ENCODE results near the gene RTEL1.
"Not testable (repeated sequence)": the region's sequence is repeated elsewhere in the genome, so short reads cannot be mapped to it uniquely, and the experiment has no call there.

Gene RTEL1

GRCh38 chr20:63707558-63708300, 49.6 kb downstream of the RTEL1 start, which contains the start of the genes ARFRP1 and ZGPAT:
ARFRP1 (minus strand) TSS chr20:63707976; CDS start chr20:63707091, 885 bp downstream.
ZGPAT (plus strand) TSS chr20:63708039; CDS start chr20:63708581, 542 bp downstream.
- Histone ChIP-seq H3K36me3 (ENCODE audit: control insufficient read depth, insufficient read depth, low read length, severe bottlenecking) (peaks cover 55% of the 10 kb centered on the region), H3K4me1 (ENCODE audit: control insufficient read depth, insufficient read depth, low read length) (peaks cover 21% of the 10 kb centered on the region)

GRCh38 chr20:63708301-63709148, 50.4 kb downstream of the RTEL1 start:
- Histone ChIP-seq H3K4me1 (ENCODE audit: control insufficient read depth, insufficient read depth, low read length) (peaks cover 21% of the 10 kb centered on the region), H3K9ac (ENCODE audit: low read length) (peak overlapping the region; percentile 95), H3K4me3 (ENCODE audit: low read length) (peak overlapping the region; percentile 91), H3K27me3 (replicated peaks; ENCODE audit: control insufficient read depth, insufficient read depth, low read length) (no peaks in the 10 kb centered on the region), H3K36me3 (ENCODE audit: control insufficient read depth, insufficient read depth, low read length, severe bottlenecking) (peaks cover 57% of the 10 kb centered on the region), H3K9me3 (ENCODE audit: control insufficient read depth, low read length) (no peaks in the 10 kb centered on the region)
- DNase-seq (ENCODE audit: low read depth) = peak; percentile 30

More at GRCh38 chr20:63707558-63708300, 49.6 kb downstream of the RTEL1 start, which contains the start of the genes ARFRP1 and ZGPAT:
- H3K4me3 ChIP-seq (ENCODE audit: low read length) = peak within 1 kb of the TSS; percentile 91
- DNase-seq (ENCODE audit: low read depth) = peak; percentile 93
- H3K9ac ChIP-seq (ENCODE audit: low read length) = peak within 1 kb of the TSS; percentile 95
- H3K9me3 ChIP-seq (ENCODE audit: control insufficient read depth, low read length) = no peaks in the 10 kb centered on the region
- no peaks in the 10 kb centered on the region for H3K27me3 ChIP-seq (replicated peaks; ENCODE audit: control insufficient read depth, insufficient read depth, low read length)

GRCh38 chr20:63709149-63709527, 51.0 kb downstream of the RTEL1 start:
- no peak for DNase-seq (ENCODE audit: low read depth)
- H3K4me3 ChIP-seq (ENCODE audit: low read length) = peak overlapping the region; percentile 91
- H3K36me3 ChIP-seq (ENCODE audit: control insufficient read depth, insufficient read depth, low read length, severe bottlenecking) = peaks cover 54% of the 10 kb centered on the region
- H3K27me3 ChIP-seq (replicated peaks; ENCODE audit: control insufficient read depth, insufficient read depth, low read length) = no peaks in the 10 kb centered on the region
- H3K4me1 ChIP-seq (ENCODE audit: control insufficient read depth, insufficient read depth, low read length) = peaks cover 21% of the 10 kb centered on the region
- no peaks in the 10 kb centered on the region for H3K9me3 ChIP-seq (ENCODE audit: control insufficient read depth, low read length)
- peak overlapping the region; percentile 95 for H3K9ac ChIP-seq (ENCODE audit: low read length)

GRCh38 chr20:63711085-63711645, 53.1 kb downstream of the RTEL1 start:
- Histone ChIP-seq H3K9ac (ENCODE audit: low read length) (no peak overlapping the region), H3K4me3 (ENCODE audit: low read length) (no peak overlapping the region), H3K4me1 (ENCODE audit: control insufficient read depth, insufficient read depth, low read length) (peaks cover 18% of the 10 kb centered on the region), H3K27me3 (replicated peaks; ENCODE audit: control insufficient read depth, insufficient read depth, low read length) (no peaks in the 10 kb centered on the region), H3K9me3 (ENCODE audit: control insufficient read depth, low read length) (no peaks in the 10 kb centered on the region), H3K36me3 (ENCODE audit: control insufficient read depth, insufficient read depth, low read length, severe bottlenecking) (peaks cover 44% of the 10 kb centered on the region)
- DNase-seq (ENCODE audit: low read depth) = no peak

- Histone ChIP-seq H3K9ac (ENCODE audit: low read length) (no peak overlapping the region), H3K27me3 (replicated peaks; ENCODE audit: control insufficient read depth, insufficient read depth, low read length) (no peaks in the 10 kb centered on the region), H3K4me3 (ENCODE audit: low read length) (no peak overlapping the region), H3K36me3 (ENCODE audit: control insufficient read depth, insufficient read depth, low read length, severe bottlenecking) (peaks cover 48% of the 10 kb centered on the region), H3K9me3 (ENCODE audit: control insufficient read depth, low read length) (no peaks in the 10 kb centered on the region), H3K4me1 (ENCODE audit: control insufficient read depth, insufficient read depth, low read length) (peaks cover 12% of the 10 kb centered on the region)
- no peak for DNase-seq (ENCODE audit: low read depth)
Observed at GRCh38 chr20:63712191-63712590, 54.1 kb downstream of the RTEL1 start.

GRCh38 chr20:63714858-63715257, 56.7 kb downstream of the RTEL1 start:
- H3K4me1 ChIP-seq (ENCODE audit: control insufficient read depth, insufficient read depth, low read length) = no peaks in the 10 kb centered on the region
- H3K9me3 ChIP-seq (ENCODE audit: control insufficient read depth, low read length) = peaks cover 6% of the 10 kb centered on the region
- H3K36me3 ChIP-seq (ENCODE audit: control insufficient read depth, insufficient read depth, low read length, severe bottlenecking) = peaks cover 58% of the 10 kb centered on the region
- H3K27me3 ChIP-seq (replicated peaks; ENCODE audit: control insufficient read depth, insufficient read depth, low read length) = no peaks in the 10 kb centered on the region
- DNase-seq (ENCODE audit: low read depth) = no peak
- no peak overlapping the region for H3K4me3 ChIP-seq (ENCODE audit: low read length)
- H3K9ac ChIP-seq (ENCODE audit: low read length) = no peak overlapping the region

- H3K4me3 ChIP-seq (ENCODE audit: low read length) = no peak overlapping the region
- no peak for DNase-seq (ENCODE audit: low read depth)
- H3K27me3 ChIP-seq (replicated peaks; ENCODE audit: control insufficient read depth, insufficient read depth, low read length) = no peaks in the 10 kb centered on the region
- H3K9me3 ChIP-seq (ENCODE audit: control insufficient read depth, low read length) = peaks cover 6% of the 10 kb centered on the region
- peaks cover 45% of the 10 kb centered on the region for H3K36me3 ChIP-seq (ENCODE audit: control insufficient read depth, insufficient read depth, low read length, severe bottlenecking)
- no peak overlapping the region for H3K9ac ChIP-seq (ENCODE audit: low read length)
- H3K4me1 ChIP-seq (ENCODE audit: control insufficient read depth, insufficient read depth, low read length) = no peaks in the 10 kb centered on the region
Observed at GRCh38 chr20:63718996-63719395, 60.9 kb downstream of the RTEL1 start.

GRCh38 chr20:63722967-63723622, 65.0 kb downstream of the RTEL1 start:
- H3K9me3 ChIP-seq (ENCODE audit: control insufficient read depth, low read length) = peaks cover 11% of the 10 kb centered on the region
- H3K36me3 ChIP-seq (ENCODE audit: control insufficient read depth, insufficient read depth, low read length, severe bottlenecking) = peaks cover 28% of the 10 kb centered on the region
- not testable (repeated sequence) for H3K4me1 ChIP-seq (ENCODE audit: control insufficient read depth, insufficient read depth, low read length); H3K27me3 ChIP-seq (replicated peaks; ENCODE audit: control insufficient read depth, insufficient read depth, low read length); DNase-seq (ENCODE audit: low read depth); H3K4me3 ChIP-seq (ENCODE audit: low read length); H3K9ac ChIP-seq (ENCODE audit: low read length)

- not testable (repeated sequence) for H3K4me1 ChIP-seq (ENCODE audit: control insufficient read depth, insufficient read depth, low read length); H3K9ac ChIP-seq (ENCODE audit: low read length); H3K27me3 ChIP-seq (replicated peaks; ENCODE audit: control insufficient read depth, insufficient read depth, low read length); DNase-seq (ENCODE audit: low read depth); H3K9me3 ChIP-seq (ENCODE audit: control insufficient read depth, low read length); H3K4me3 ChIP-seq (ENCODE audit: low read length)
- H3K36me3 ChIP-seq (ENCODE audit: control insufficient read depth, insufficient read depth, low read length, severe bottlenecking) = peaks cover 32% of the 10 kb centered on the region
Observed at GRCh38 chr20:63730189-63730733, 72.1 kb downstream of the RTEL1 start.

GRCh38 chr20:63731410-63731809, 73.3 kb downstream of the RTEL1 start:
- H3K36me3 ChIP-seq (ENCODE audit: control insufficient read depth, insufficient read depth, low read length, severe bottlenecking) = peaks cover 40% of the 10 kb centered on the region
- no peak overlapping the region for H3K4me3 ChIP-seq (ENCODE audit: low read length)
- no peaks in the 10 kb centered on the region for H3K9me3 ChIP-seq (ENCODE audit: control insufficient read depth, low read length)
- H3K27me3 ChIP-seq (replicated peaks; ENCODE audit: control insufficient read depth, insufficient read depth, low read length) = no peaks in the 10 kb centered on the region
- no peak overlapping the region for H3K9ac ChIP-seq (ENCODE audit: low read length)
- no peaks in the 10 kb centered on the region for H3K4me1 ChIP-seq (ENCODE audit: control insufficient read depth, insufficient read depth, low read length)
- no peak for DNase-seq (ENCODE audit: low read depth)

Measured in adipocyte (in vitro differentiated cells).